ENCODE measurements around the gene AASS.

- TF ChIP-seq CTCF (IDR thresholded peaks at IDR 0.05): no peak
- TF ChIP-seq POLR2AphosphoS5 (IDR thresholded peaks at IDR 0.05): no peak
Observed at GRCh38 chr7:122059542-122059941, 84.5 kb downstream of the AASS start.
